ENCODE data around the gene BST1. TPM values are rescaled to one million over a fixed set of nuclear protein-coding genes. Genes with fewer than 3 reads are reported as not detected.

Gene BST1, protein sequence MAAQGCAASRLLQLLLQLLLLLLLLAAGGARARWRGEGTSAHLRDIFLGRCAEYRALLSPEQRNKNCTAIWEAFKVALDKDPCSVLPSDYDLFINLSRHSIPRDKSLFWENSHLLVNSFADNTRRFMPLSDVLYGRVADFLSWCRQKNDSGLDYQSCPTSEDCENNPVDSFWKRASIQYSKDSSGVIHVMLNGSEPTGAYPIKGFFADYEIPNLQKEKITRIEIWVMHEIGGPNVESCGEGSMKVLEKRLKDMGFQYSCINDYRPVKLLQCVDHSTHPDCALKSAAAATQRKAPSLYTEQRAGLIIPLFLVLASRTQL
- total RNA-seq: 1 to 10 TPM in 1 of 2 donors, under 1 TPM in 1; 0.99 to 1.6 TPM

DNA sequence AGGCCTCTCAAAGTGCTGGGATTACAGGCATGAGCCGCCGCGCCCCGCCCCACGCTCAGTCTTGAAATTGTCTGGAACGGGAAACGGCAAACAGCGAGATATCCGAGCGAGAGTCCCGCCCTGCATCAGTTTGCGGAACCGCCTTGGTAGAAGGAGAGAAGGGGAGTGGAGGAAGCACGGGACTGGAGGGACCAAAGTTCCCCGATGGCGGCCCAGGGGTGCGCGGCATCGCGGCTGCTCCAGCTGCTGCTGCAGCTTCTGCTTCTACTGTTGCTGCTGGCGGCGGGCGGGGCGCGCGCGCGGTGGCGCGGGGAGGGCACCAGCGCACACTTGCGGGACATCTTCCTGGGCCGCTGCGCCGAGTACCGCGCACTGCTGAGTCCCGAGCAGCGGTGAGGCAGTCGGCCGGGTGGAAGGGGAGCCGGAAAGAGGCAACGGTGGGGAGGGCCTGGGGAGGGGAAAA, at the start of gene BST1:
Gene BST1 (plus strand): TSS at position 125 of the 463 bp plus-strand sequence. CDS start 80 bp downstream, at position 205.
- ATAC-seq (peak; percentile 64), DNase-seq (peak; percentile 32 to 65 (median 45))
- no peaks in the 10 kb centered on the region for H3K27me3 ChIP-seq
- TF ChIP-seq, protein P1, sequence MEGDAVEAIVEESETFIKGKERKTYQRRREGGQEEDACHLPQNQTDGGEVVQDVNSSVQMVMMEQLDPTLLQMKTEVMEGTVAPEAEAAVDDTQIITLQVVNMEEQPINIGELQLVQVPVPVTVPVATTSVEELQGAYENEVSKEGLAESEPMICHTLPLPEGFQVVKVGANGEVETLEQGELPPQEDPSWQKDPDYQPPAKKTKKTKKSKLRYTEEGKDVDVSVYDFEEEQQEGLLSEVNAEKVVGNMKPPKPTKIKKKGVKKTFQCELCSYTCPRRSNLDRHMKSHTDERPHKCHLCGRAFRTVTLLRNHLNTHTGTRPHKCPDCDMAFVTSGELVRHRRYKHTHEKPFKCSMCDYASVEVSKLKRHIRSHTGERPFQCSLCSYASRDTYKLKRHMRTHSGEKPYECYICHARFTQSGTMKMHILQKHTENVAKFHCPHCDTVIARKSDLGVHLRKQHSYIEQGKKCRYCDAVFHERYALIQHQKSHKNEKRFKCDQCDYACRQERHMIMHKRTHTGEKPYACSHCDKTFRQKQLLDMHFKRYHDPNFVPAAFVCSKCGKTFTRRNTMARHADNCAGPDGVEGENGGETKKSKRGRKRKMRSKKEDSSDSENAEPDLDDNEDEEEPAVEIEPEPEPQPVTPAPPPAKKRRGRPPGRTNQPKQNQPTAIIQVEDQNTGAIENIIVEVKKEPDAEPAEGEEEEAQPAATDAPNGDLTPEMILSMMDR (IDR thresholded peaks at IDR 0.05): no peak
- TF ChIP-seq POLR2A (IDR thresholded peaks at IDR 0.05): peak in 1 of 3 donors; percentile 25
- no peak within 1 kb of the TSS for H3K27ac ChIP-seq
- no peaks in the 10 kb centered on the region for H3K9me3 ChIP-seq
- peaks cover 7% of the 10 kb centered on the region for H3K4me1 ChIP-seq
- WGBS, 2 donors: 2 to 3% methylated on average over 11 to 43 of the region's 43 CpGs
- intact Hi-C loops (cut with DNase I): no loop called here
- H3K4me3 ChIP-seq: peak within 1 kb of the TSS in 1 of 2 donors; percentile 26
- no peaks in the 10 kb centered on the region for H3K36me3 ChIP-seq (replicated peaks in 1 of 2; ENCODE audit: insufficient read depth in 1 of 2, low read depth in 2 of 2)

DNA sequence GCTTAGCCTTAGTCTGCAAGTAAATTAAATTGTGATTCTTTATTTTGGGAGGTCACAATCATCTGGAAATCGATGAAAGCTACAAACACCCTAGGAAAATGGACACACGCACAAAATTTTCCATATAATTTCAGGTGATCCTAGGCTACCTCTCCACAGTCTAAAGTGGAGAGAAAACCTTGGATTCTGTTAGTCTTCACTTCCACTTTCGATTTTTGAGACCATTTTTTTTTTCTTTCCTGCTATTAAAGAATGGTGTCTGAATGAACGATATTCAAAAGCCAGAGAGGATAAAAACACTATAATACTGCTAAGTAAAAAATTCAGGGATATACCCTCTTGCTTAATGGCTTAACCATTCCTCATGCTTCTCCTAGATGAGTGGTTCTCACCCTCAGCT, 49.4 kb upstream of the BST1 start:
- Histone ChIP-seq H3K9me3 (no peaks in the 10 kb centered on the region), H3K27ac (peak overlapping the region in 3 of 4 donors; percentile 95 to 100 (median 95)), H3K27me3 (no peaks in the 10 kb centered on the region), H3K4me3 (no peak overlapping the region), H3K4me1 (peaks cover 61% of the 10 kb centered on the region), H3K36me3 (replicated peaks in 1 of 2; ENCODE audit: insufficient read depth in 1 of 2, low read depth in 2 of 2) (no peaks in the 10 kb centered on the region)
- TF ChIP-seq POLR2A (IDR thresholded peaks at IDR 0.05): no peak
- TF ChIP-seq, protein P1 (IDR thresholded peaks at IDR 0.05): no peak
- 17 to 18% methylated on average over 4 of the region's 4 CpGs for WGBS, 2 donors
- intact Hi-C loops (cut with DNase I): no loop called here
- DNase-seq (no peak), ATAC-seq (no peak)

DNA sequence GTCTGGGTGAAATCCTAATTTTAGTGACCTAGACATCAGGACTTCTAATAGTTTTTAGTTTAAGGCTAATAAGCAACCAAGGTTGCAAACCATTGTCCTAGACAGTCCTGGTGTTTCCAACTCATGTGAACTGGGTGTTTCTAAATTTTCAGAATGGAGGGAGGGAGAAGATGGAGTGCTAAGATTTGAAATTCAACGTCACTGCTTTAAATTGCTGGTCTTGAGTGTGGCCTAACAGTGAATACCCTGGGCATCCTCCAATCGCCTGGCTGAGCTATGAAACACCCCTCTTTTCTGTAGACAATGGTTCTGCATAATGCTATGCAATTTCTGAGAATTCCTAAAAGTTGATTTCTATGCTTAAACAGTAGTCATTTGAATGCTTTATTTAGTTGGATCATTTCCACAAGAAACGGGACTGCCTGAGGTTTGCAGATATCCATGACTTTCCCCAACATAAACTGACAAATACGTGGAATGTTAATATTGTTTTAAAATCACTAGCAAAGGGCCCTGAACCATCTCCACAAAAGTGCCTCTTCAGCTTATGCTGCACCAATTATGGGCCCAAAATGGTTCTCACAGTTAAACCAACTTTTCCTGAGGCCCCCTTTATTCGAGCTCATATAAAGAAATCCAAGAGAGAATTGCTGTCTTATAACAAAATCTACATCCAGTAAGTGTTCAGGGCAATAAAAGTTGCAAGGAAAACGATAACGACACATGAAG, 48.8 kb upstream of the BST1 start:
- peak overlapping the region in 1 of 2 donors; percentile 63 for H3K4me3 ChIP-seq
- no peaks in the 10 kb centered on the region for H3K36me3 ChIP-seq (replicated peaks in 1 of 2; ENCODE audit: insufficient read depth in 1 of 2, low read depth in 2 of 2)
- ATAC-seq: no peak
- H3K4me1 ChIP-seq: peaks cover 56% of the 10 kb centered on the region
- peak overlapping the region; percentile 88 to 100 (median 95) for H3K27ac ChIP-seq
- intact Hi-C loops (cut with DNase I): no loop called here
- whole genome bisulfite sequencing, 2 donors: 2% methylated on average over 7 of the region's 7 CpGs
- no peaks in the 10 kb centered on the region for H3K9me3 ChIP-seq
- no peaks in the 10 kb centered on the region for H3K27me3 ChIP-seq
- DNase-seq: peak in 1 of 4 donors; percentile 23
- TF ChIP-seq POLR2A (IDR thresholded peaks at IDR 0.05): no peak
- TF ChIP-seq, protein P1 (IDR thresholded peaks at IDR 0.05): no peak

DNA sequence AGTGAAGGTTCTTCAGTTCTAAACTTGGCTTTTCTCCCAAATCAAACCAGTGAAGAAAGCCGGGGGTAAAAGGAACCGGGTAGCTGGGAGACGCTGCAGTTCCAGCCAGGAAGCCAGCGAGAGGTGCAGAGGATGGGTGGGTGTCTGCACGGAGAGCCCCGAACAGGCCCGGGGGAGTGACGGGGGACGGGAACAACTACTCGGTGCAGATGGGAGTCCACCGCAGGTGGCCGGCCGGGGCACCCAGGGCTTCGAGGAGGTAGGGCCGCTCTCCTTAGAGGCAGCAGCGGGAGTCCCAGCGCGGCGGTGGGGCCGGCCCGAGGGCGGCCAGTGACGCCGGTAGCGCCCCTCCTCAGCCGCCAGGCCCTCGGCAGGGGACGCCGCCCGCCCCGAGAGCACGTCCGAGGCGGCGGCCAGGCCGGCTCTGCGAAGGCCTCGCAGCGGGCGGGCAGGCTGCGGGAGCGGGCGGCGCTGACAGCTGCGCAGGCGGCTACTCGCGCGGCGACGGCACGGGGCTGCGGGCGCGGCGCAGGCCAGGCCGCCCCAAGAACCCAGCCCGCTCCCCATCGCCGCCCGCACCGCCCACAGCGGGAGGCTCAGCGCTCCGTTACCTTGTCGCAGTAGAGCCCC, 48.2 kb upstream of the BST1 start:
- 0 to 1% methylated on average over 15 to 43 of the region's 66 CpGs for WGBS, 2 donors
- no peaks in the 10 kb centered on the region for H3K36me3 ChIP-seq (replicated peaks in 1 of 2; ENCODE audit: insufficient read depth in 1 of 2, low read depth in 2 of 2)
- DNase-seq (peak; percentile 44 to 57 (median 46)), ATAC-seq (peak; percentile 70)
- H3K9me3 ChIP-seq: no peaks in the 10 kb centered on the region
- H3K4me1 ChIP-seq: peaks cover 52% of the 10 kb centered on the region
- H3K27me3 ChIP-seq: no peaks in the 10 kb centered on the region
- TF ChIP-seq, protein P1 (IDR thresholded peaks at IDR 0.05): no peak
- TF ChIP-seq POLR2A (IDR thresholded peaks at IDR 0.05): no peak
- H3K27ac ChIP-seq: peak overlapping the region; percentile 88 to 100 (median 95)
- peak overlapping the region in 1 of 2 donors; percentile 63 for H3K4me3 ChIP-seq
- intact Hi-C loops (cut with DNase I): no loop called here

All from body of pancreas (tissue), 4 donors.